MCF 10A (cell line): ENCODE data around the gene FGGY. TPM values are rescaled to one million over a fixed set of nuclear protein-coding genes. Genes with fewer than 3 reads are reported as not detected.

Source experiments
- BruUV-seq: library from RNA; stranded (reverse); fragments of 400-500 nt; replicated peaks from 2 replicates; lab custom pipeline; 2021; lab: Mats Ljungman, UMichigan
- CTCF ChIA-PET: fragments of 300-600 bp; sonication (Branson Sonifier 250); formaldehyde crosslinking; extraction: SDS; loops from one replicate; lab custom pipeline; 2021; ENCODE audit warnings: antibody characterized with exemption, inconsistent platforms; lab: Yijun Ruan, JAX
- POLR2A ChIA-PET: fragments of 300-600, 350-650 bp; sonication (Branson Sonifier 250); formaldehyde crosslinking; extraction: SDS; loops from one replicate; lab custom pipeline; 2020; ENCODE audit warnings: antibody characterized with exemption, inconsistent platforms; lab: Yijun Ruan, JAX
- DNase-seq: peaks from one replicate; pipeline ENCODE4 v3.0.0-alpha.2; 2018; ENCODE audit not compliant: unreplicated experiment
- H3K27ac Mint-ChIP-seq: one replicate; pipeline ENCODE4 v1.8.0; 2022; ENCODE audit warnings: mild to moderate bottlenecking, low read depth, mixed read lengths; ENCODE audit not compliant: unreplicated experiment
- H3K27me3 Mint-ChIP-seq: one replicate; pipeline ENCODE4 v1.8.0; 2022; ENCODE audit warnings: mixed read lengths; ENCODE audit not compliant: insufficient read depth, unreplicated experiment
- H3K36me3 Mint-ChIP-seq: one replicate; pipeline ENCODE4 v1.8.0; 2022; ENCODE audit warnings: mild to moderate bottlenecking, moderate library complexity, mixed read lengths; ENCODE audit not compliant: insufficient read depth, unreplicated experiment
- H3K4me1 Mint-ChIP-seq: one replicate; pipeline ENCODE4 v1.8.0; 2022; ENCODE audit warnings: mixed read lengths; ENCODE audit not compliant: insufficient read depth, unreplicated experiment
- H3K4me3 Mint-ChIP-seq: one replicate; pipeline ENCODE4 v1.8.0; 2022; ENCODE audit warnings: mild to moderate bottlenecking, moderate library complexity, mixed read lengths; ENCODE audit not compliant: unreplicated experiment
- H3K9me3 Mint-ChIP-seq: one replicate; pipeline ENCODE4 v1.8.0; 2022; ENCODE audit warnings: mixed read lengths; ENCODE audit not compliant: unreplicated experiment
- intact Hi-C: fragments of 100-400 bp; cut with micrococcal nuclease; formaldehyde crosslinking; loops from 2 replicates; pipeline ENCODE4 v1.14.1; 2022
- total RNA-seq: library from RNA; stranded (reverse); gene quantifications from 2 replicates; pipeline ENCODE4 v1.2.3, GENCODE V29; 2022
- TF ChIP-seq, protein P1 (sequence below): fragments of 200-600 bp; IDR thresholded peaks from one replicate; pipeline ENCODE4 v1.8.0; 2022; ENCODE audit warnings: antibody characterized with exemption, mild to moderate bottlenecking; ENCODE audit not compliant: unreplicated experiment

FGGY gene
- total RNA-seq, 1 experiment from 2014 or later, result 10.6 TPM

DNA sequence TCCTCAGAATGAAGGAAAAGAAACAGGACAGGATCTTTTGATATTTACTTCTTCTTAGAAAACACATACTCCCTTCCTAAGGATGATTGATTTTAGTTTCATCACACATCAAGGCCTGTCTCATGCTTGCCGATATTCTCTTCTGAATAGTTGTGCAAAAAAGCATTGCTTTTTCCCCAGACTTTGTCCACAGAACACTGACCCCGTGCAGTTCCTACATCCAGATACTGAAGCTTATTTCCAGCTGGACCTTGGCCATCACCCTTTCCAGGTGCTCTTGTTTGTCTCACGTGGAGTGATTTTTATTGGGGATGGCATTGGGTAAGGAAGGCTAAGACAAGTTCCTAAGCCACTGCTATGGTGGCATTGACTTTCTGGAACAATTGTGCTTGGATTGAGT, 320.5 kb downstream of the FGGY start:
- TF ChIP-seq, protein P1, sequence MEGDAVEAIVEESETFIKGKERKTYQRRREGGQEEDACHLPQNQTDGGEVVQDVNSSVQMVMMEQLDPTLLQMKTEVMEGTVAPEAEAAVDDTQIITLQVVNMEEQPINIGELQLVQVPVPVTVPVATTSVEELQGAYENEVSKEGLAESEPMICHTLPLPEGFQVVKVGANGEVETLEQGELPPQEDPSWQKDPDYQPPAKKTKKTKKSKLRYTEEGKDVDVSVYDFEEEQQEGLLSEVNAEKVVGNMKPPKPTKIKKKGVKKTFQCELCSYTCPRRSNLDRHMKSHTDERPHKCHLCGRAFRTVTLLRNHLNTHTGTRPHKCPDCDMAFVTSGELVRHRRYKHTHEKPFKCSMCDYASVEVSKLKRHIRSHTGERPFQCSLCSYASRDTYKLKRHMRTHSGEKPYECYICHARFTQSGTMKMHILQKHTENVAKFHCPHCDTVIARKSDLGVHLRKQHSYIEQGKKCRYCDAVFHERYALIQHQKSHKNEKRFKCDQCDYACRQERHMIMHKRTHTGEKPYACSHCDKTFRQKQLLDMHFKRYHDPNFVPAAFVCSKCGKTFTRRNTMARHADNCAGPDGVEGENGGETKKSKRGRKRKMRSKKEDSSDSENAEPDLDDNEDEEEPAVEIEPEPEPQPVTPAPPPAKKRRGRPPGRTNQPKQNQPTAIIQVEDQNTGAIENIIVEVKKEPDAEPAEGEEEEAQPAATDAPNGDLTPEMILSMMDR, result no peak
- no TSS peak for BruUV-seq
- Mint-ChIP-seq H3K9me3 (peaks cover 15% of the 10 kb centered on the region), H3K4me1 (peaks cover 5% of the 10 kb centered on the region), H3K27ac (no peak overlapping the region), H3K27me3 (no peaks in the 10 kb centered on the region), H3K4me3 (no peak overlapping the region), H3K36me3 (peaks cover 7% of the 10 kb centered on the region)
- ChIA-PET POLR2A (no interaction called here), CTCF (interaction anchor here (0.6 kb wide), 1 partner anchor 947 kb away, joined by 3 read pairs; no protein-coding TSS in a partner anchor)
- DNase-seq, result no peak
- intact Hi-C loops, result no loop called here

DNA sequence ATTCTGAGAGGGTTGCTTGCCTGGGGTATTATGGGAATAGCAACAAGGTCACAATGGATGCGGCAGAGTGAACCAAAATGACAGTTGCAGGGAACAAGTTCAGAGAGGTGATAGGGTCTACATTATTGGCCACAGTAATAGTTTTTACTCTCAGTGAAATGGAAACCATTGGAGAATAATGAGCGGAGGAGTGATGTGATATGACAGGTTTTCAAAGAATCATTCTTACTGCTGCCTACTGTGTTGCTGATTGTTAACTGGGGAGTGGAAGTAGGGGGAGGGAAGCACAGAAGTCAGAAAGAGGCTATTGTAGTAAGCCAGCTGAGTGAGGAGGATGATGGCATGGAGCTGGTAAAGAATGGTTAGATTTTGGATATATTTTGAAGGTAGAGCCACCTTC, 322.7 kb downstream of the FGGY start:
- CTCF ChIA-PET, result interaction anchor here (0.7 kb wide), 1 partner anchor 36 kb away, joined by 3 read pairs; no protein-coding TSS in a partner anchor
- no peak for DNase-seq
- TF ChIP-seq, protein P1, result no peak
- peaks cover 5% of the 10 kb centered on the region for H3K4me1 Mint-ChIP-seq
- no peak overlapping the region for H3K27ac Mint-ChIP-seq
- peaks cover 7% of the 10 kb centered on the region for H3K36me3 Mint-ChIP-seq
- H3K4me3 Mint-ChIP-seq, result no peak overlapping the region
- POLR2A ChIA-PET, result no interaction called here
- intact Hi-C loops, result no loop called here
- no peaks in the 10 kb centered on the region for H3K27me3 Mint-ChIP-seq
- BruUV-seq, result no TSS peak
- H3K9me3 Mint-ChIP-seq, result peaks cover 8% of the 10 kb centered on the region

DNA sequence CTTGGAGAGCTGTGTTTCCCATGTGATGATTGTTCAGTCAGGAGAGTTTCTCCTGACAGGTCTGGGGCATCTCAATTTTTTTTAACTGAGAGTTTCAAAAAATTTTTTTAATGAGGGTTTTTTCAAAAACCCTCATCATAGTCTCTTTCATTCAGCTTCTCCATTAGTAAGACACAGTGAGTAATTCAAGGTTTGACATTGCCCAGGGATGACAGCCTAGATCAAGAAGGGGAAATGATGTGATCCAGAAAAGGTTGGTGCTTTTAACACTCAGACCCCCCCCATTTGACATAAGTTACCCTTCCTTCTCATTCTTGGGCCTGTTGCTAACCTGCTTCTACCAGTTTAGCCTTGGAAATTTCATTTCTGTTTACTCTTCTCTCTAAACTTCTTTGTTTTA, 328.5 kb downstream of the FGGY start:
- Mint-ChIP-seq H3K27me3 (no peaks in the 10 kb centered on the region), H3K4me1 (peaks cover 5% of the 10 kb centered on the region), H3K4me3 (no peak overlapping the region), H3K36me3 (no peaks in the 10 kb centered on the region), H3K9me3 (peaks cover 8% of the 10 kb centered on the region), H3K27ac (no peak overlapping the region)
- CTCF ChIA-PET, result interaction anchor here (0.6 kb wide), 1 partner anchor 502 kb away, joined by 3 read pairs; no protein-coding TSS in a partner anchor
- BruUV-seq, result no TSS peak
- POLR2A ChIA-PET, result interaction anchor here (1.0 kb wide), 1 partner anchor 29 kb away, joined by 6 read pairs; no protein-coding TSS in a partner anchor
- TF ChIP-seq, protein P1, result no peak
- intact Hi-C loops, result no loop called here
- no peak for DNase-seq

DNA sequence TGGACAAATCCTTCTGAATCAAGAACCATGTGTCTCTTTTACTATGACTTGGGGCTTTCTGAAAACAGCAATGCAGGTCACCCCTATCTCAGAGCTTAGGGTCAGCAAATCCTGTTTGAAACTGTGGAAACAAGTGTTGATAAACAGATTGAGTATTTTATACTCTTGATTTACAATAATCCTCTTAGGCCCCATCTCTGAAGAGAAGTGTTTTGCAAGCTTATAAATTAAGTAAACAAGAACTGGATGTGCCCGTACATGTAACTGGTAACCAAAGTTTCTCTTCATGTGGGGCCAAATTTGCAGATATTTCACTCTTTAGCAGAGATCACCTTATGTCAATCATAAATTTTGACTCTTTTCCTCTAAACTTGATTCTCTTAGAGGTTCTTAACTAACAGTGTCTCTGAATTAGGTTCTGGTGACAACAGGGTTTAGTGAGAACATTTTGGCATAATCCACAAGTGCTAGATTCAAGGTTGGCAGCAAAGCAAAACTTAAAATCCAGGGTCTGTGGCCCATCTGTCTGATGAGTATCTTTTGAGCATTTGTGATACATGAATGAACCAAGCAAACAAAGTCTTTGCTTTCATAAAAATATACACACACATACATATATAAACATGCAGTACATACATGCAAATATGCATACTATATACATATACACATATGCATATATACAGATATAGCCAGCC, 334.8 kb downstream of the FGGY start:
- Mint-ChIP-seq H3K4me1 (peaks cover 7% of the 10 kb centered on the region), H3K27ac (peak overlapping the region; percentile 88)
- BruUV-seq, result no TSS peak

More for the DNA sequence above, 334.8 kb downstream of the FGGY start:
- POLR2A ChIA-PET, result interaction anchor here (0.5 to 2.2 kb wide), 11 partner anchors 9 to 850 kb away, joined by 3 to 17 read pairs (median 5); no protein-coding TSS in a partner anchor
- H3K36me3 Mint-ChIP-seq, result no peaks in the 10 kb centered on the region
- CTCF ChIA-PET, result no interaction called here
- H3K9me3 Mint-ChIP-seq, result no peaks in the 10 kb centered on the region
- no peak overlapping the region for H3K4me3 Mint-ChIP-seq
- TF ChIP-seq, protein P1, result no peak
- intact Hi-C loops, result no loop called here
- H3K27me3 Mint-ChIP-seq, result no peaks in the 10 kb centered on the region
- peak; percentile 29 for DNase-seq
